ENCODE data around the gene NEDD4L. TPM values are rescaled to one million over a fixed set of nuclear protein-coding genes. Genes with fewer than 3 reads are reported as not detected.

The NEDD4L gene
- total and polyA plus RNA-seq, 3 donors from 2014 or later = 14.3 to 43.1 (median 42.7) TPM

- WGBS, 2 donors = 45 to 74% methylated on average over 2 of the region's 2 CpGs
- TF ChIP-seq POLR2A (IDR thresholded peaks at IDR 0.05) = no peak
- no peak for TF ChIP-seq CTCF (IDR thresholded peaks at IDR 0.05)
- no peak for DNase-seq
- no peak overlapping the region for H3K4me3 ChIP-seq
- H3K27me3 ChIP-seq = no peaks in the 10 kb centered on the region
- H3K9me3 ChIP-seq = no peaks in the 10 kb centered on the region
- intact Hi-C loops (cut with DNase I; ENCODE audit: low total_unique reads) = no loop called here
- no peaks in the 10 kb centered on the region for H3K4me1 ChIP-seq
- H3K27ac ChIP-seq = no peak overlapping the region
- H3K36me3 ChIP-seq (ENCODE audit: low read depth, missing control alignments) = no peaks in the 10 kb centered on the region
Measured at GRCh38 chr18:58268849-58269248, 224.8 kb downstream of the NEDD4L start.

- intact Hi-C loops (cut with DNase I; ENCODE audit: low total_unique reads) = no loop called here
- Histone ChIP-seq H3K36me3 (ENCODE audit: low read depth, missing control alignments) (no peaks in the 10 kb centered on the region), H3K4me1 (no peaks in the 10 kb centered on the region), H3K4me3 (no peak overlapping the region), H3K27ac (no peak overlapping the region), H3K27me3 (no peaks in the 10 kb centered on the region), H3K9me3 (no peaks in the 10 kb centered on the region)
- WGBS, 2 donors = 85 to 87% methylated on average over 5 of the region's 5 CpGs
- TF ChIP-seq CTCF (IDR thresholded peaks at IDR 0.05) (no peak), POLR2A (IDR thresholded peaks at IDR 0.05) (no peak)
- no peak for DNase-seq
Measured at GRCh38 chr18:58269931-58270330, 225.9 kb downstream of the NEDD4L start.

- Histone ChIP-seq H3K36me3 (ENCODE audit: low read depth, missing control alignments) (no peaks in the 10 kb centered on the region), H3K4me1 (no peaks in the 10 kb centered on the region), H3K27me3 (no peaks in the 10 kb centered on the region), H3K27ac (no peak overlapping the region), H3K9me3 (no peaks in the 10 kb centered on the region), H3K4me3 (no peak overlapping the region)
- DNase-seq = no peak
- TF ChIP-seq CTCF (IDR thresholded peaks at IDR 0.05) (no peak), POLR2A (IDR thresholded peaks at IDR 0.05) (no peak)
- 94 to 95% methylated on average over 4 of the region's 4 CpGs for WGBS, 2 donors
- intact Hi-C loops (cut with DNase I; ENCODE audit: low total_unique reads) = no loop called here
Measured at GRCh38 chr18:58270396-58270795, 226.4 kb downstream of the NEDD4L start.

GRCh38 chr18:58271770-58272169 is 227.7 kb downstream of the NEDD4L start:
- intact Hi-C loops (cut with DNase I; ENCODE audit: low total_unique reads) = no loop called here
- no peaks in the 10 kb centered on the region for H3K4me1 ChIP-seq

More at GRCh38 chr18:58271770-58272169, 227.7 kb downstream of the NEDD4L start:
- Histone ChIP-seq H3K36me3 (ENCODE audit: low read depth, missing control alignments) (no peaks in the 10 kb centered on the region), H3K4me3 (no peak overlapping the region), H3K27ac (no peak overlapping the region), H3K9me3 (no peaks in the 10 kb centered on the region), H3K27me3 (no peaks in the 10 kb centered on the region)
- DNase-seq = no peak
- TF ChIP-seq POLR2A (IDR thresholded peaks at IDR 0.05) = no peak
- TF ChIP-seq CTCF (IDR thresholded peaks at IDR 0.05) = no peak
- WGBS, 2 donors = 70 to 83% methylated on average over 2 of the region's 2 CpGs

Data from testis (tissue), 3 donors.